Neural cell (in vitro differentiated cells): ENCODE data around the gene AK5. TPM values are rescaled to one million over a fixed set of nuclear protein-coding genes. Genes with fewer than 3 reads are reported as not detected.

Experiments
- H2AFZ ChIP-seq: fragments of 200-600, 300-800 bp; sonication (generic), shearing (Covaris generic); 2 replicates; pipeline ENCODE4 v1.6.0; 2014; ENCODE audit warnings: low read depth, mild to moderate bottlenecking, antibody characterized with exemption, low read length, moderate library complexity
- H3F3A ChIP-seq: fragments of 200-600 bp; shearing (Covaris generic); 2 replicates; pipeline ENCODE4 v1.6.1; 2016; ENCODE audit warnings: mild to moderate bottlenecking, moderate library complexity, mixed read lengths, antibody characterized with exemption, low read length; ENCODE audit not compliant: insufficient read depth, poor library complexity, severe bottlenecking
- H3K27ac ChIP-seq: fragments of 200-600, 300-800 bp; sonication (generic), shearing (Covaris generic); 2 replicates; pipeline ENCODE4 v1.5.1; 2014; ENCODE audit warnings: mild to moderate bottlenecking, low read length, moderate library complexity
- H3K27me3 ChIP-seq: fragments of 300-800, 200-600 bp; sonication (generic), shearing (Covaris generic); 2 replicates; pipeline ENCODE4 v1.6.0; 2014; ENCODE audit warnings: mild to moderate bottlenecking, low read depth, low read length, moderate library complexity; ENCODE audit not compliant: insufficient read depth
- H3K36me3 ChIP-seq: fragments of 300-800, 200-600 bp; sonication (generic), shearing (Covaris generic); 2 replicates; pipeline ENCODE4 v1.5.1; 2014; ENCODE audit warnings: mild to moderate bottlenecking, antibody characterized with exemption, low read length, moderate library complexity; ENCODE audit not compliant: insufficient read depth
- H3K4me2 ChIP-seq: fragments of 300-800, 200-600 bp; sonication (generic), shearing (Covaris generic); 2 replicates; pipeline ENCODE4 v1.6.0; 2014; ENCODE audit warnings: mild to moderate bottlenecking, low read length
- H3K4me3 ChIP-seq: fragments of 300-800, 200-600 bp; sonication (generic), shearing (Covaris generic); 2 replicates; pipeline ENCODE4 v1.5.1; 2014; ENCODE audit warnings: mild to moderate bottlenecking, low read length, moderate library complexity
- H3K79me2 ChIP-seq: fragments of 200-600 bp; shearing (Covaris generic); replicated peaks from 2 replicates; pipeline ENCODE4 v1.6.0; 2014; ENCODE audit warnings: mild to moderate bottlenecking, low read length, moderate library complexity; ENCODE audit not compliant: insufficient read depth
- H3K9ac ChIP-seq: fragments of 300-800, 200-600 bp; sonication (generic), shearing (Covaris generic); 2 replicates; pipeline ENCODE4 v1.6.1; 2016; ENCODE audit warnings: mild to moderate bottlenecking, low read length, mixed read lengths
- H3K9me2 ChIP-seq: fragments of 200-600 bp; shearing (Covaris generic); 2 replicates; pipeline ENCODE4 v1.6.1; 2016; ENCODE audit warnings: mild to moderate bottlenecking, low read length, mixed read lengths; ENCODE audit not compliant: insufficient read depth
- H3K9me3 ChIP-seq: fragments of 200-600, 300-800 bp; sonication (generic), shearing (Covaris generic); 2 replicates; pipeline ENCODE4 v1.6.1; 2016; ENCODE audit warnings: mild to moderate bottlenecking, mixed run types, low read length, moderate library complexity, mixed read lengths
- H4K20me1 ChIP-seq: fragments of 200-600 bp; shearing (Covaris generic); 2 replicates; pipeline ENCODE4 v1.6.1; 2016; ENCODE audit warnings: mild to moderate bottlenecking, mixed run types; ENCODE audit not compliant: insufficient read depth
- CTCF ChIP-seq: fragments of 450-650 bp; IDR thresholded peaks from 2 replicates; pipeline ENCODE4 v1.5.1; 2014; ENCODE audit warnings: antibody characterized with exemption, mild to moderate bottlenecking, moderate library complexity; ENCODE audit not compliant: poor library complexity, severe bottlenecking
- EP300 ChIP-seq: fragments of 450-650 bp; conservative IDR thresholded peaks from 2 replicates; pipeline ENCODE4 v1.6.1; 2014; ENCODE audit warnings: antibody characterized with exemption, mild to moderate bottlenecking, moderate library complexity; ENCODE audit not compliant: poor library complexity, severe bottlenecking
- EZH2 ChIP-seq: fragments of 200-600, 300-800 bp; shearing (Covaris generic), sonication (generic); IDR thresholded peaks from 2 replicates; pipeline ENCODE4 v1.6.1; 2014; ENCODE audit warnings: antibody characterized with exemption, low read length, borderline replicate concordance, mild to moderate bottlenecking; ENCODE audit not compliant: insufficient read depth, poor library complexity, severe bottlenecking
- MXI1 ChIP-seq: fragments of 450-650 bp; conservative IDR thresholded peaks from 2 replicates; pipeline ENCODE4 v1.6.1; 2014; ENCODE audit warnings: antibody characterized with exemption, mild to moderate bottlenecking; ENCODE audit not compliant: poor library complexity, severe bottlenecking
- POLR2AphosphoS5 ChIP-seq: IDR thresholded peaks from 2 replicates; pipeline ENCODE4 v1.6.1; 2012
- RAD21 ChIP-seq: fragments of 450-650 bp; conservative IDR thresholded peaks from 2 replicates; pipeline ENCODE4 v1.6.1; 2014; ENCODE audit warnings: antibody characterized with exemption, mild to moderate bottlenecking, moderate library complexity
- REST ChIP-seq: IDR thresholded peaks from 2 replicates; pipeline ENCODE4 v1.6.1; 2012; ENCODE audit warnings: borderline replicate concordance
- SMC3 ChIP-seq: fragments of 450-650 bp; conservative IDR thresholded peaks from 2 replicates; pipeline ENCODE4 v1.6.1; 2014; ENCODE audit warnings: antibody characterized with exemption, mild to moderate bottlenecking, moderate library complexity; ENCODE audit not compliant: poor library complexity
- TAF1 ChIP-seq: IDR thresholded peaks from 2 replicates; pipeline ENCODE4 v1.6.1; 2012; ENCODE audit warnings: low read depth
- polyA plus RNA-seq: library from polyadenylated mRNA; depleted of rRNA; stranded (reverse); fragments of >200 nt; gene quantifications from 2 replicates; pipeline ENCODE4 v1.2.3, GENCODE V29; 2014

AK5 gene
- polyA plus RNA-seq, 1 donor from 2014 or later = 7.1 TPM

GRCh38 chr1:77468949-77469710 lies 187.3 kb downstream of the AK5 start:
- Histone ChIP-seq H3K9ac (no peak overlapping the region), H3F3A (no peaks in the 10 kb centered on the region), H3K27ac (no peak overlapping the region), H3K4me3 (no peak overlapping the region), H3K4me2 (no peak overlapping the region), H3K9me3 (no peaks in the 10 kb centered on the region), H2AFZ (no peak overlapping the region), H3K27me3 (no peaks in the 10 kb centered on the region), H3K9me2 (no peaks in the 10 kb centered on the region), H3K36me3 (no peaks in the 10 kb centered on the region), H4K20me1 (no peaks in the 10 kb centered on the region), H3K79me2 (no peaks in the 10 kb centered on the region)
- TF ChIP-seq SMC3 (no peak), REST (no peak), TAF1 (no peak), MXI1 (no peak), POLR2AphosphoS5 (no peak), RAD21 (no peak)

GRCh38 chr1:77471691-77472090 lies 189.9 kb downstream of the AK5 start:
- H3K4me2 ChIP-seq = no peak overlapping the region
- H4K20me1 ChIP-seq = no peaks in the 10 kb centered on the region
- no peaks in the 10 kb centered on the region for H3F3A ChIP-seq
- H3K9me2 ChIP-seq = no peaks in the 10 kb centered on the region
- no peaks in the 10 kb centered on the region for H3K27me3 ChIP-seq
- no peaks in the 10 kb centered on the region for H3K79me2 ChIP-seq
- no peak overlapping the region for H3K4me3 ChIP-seq
- no peak overlapping the region for H2AFZ ChIP-seq
- H3K9me3 ChIP-seq = no peaks in the 10 kb centered on the region
- H3K36me3 ChIP-seq = no peaks in the 10 kb centered on the region
- H3K27ac ChIP-seq = no peak overlapping the region
- TF ChIP-seq MXI1 (no peak), POLR2AphosphoS5 (no peak), SMC3 (no peak), RAD21 (no peak), EP300 (no peak), EZH2 (no peak), REST (no peak), CTCF (no peak), TAF1 (no peak)
- H3K9ac ChIP-seq = no peak overlapping the region
